Mucosa of descending colon (tissue), 3 donors: ENCODE measurements around the gene ALDOC. TPM values are rescaled to one million over a fixed set of nuclear protein-coding genes. Genes with fewer than 3 reads are reported as not detected.

Experiments
- ATAC-seq: fragments of 200-7000 bp; cut with Tn5 transposase; one replicate; pipeline ENCODE4 v1.9.1; 2020; ENCODE audit warnings: mild to moderate bottlenecking, moderate library complexity
- DNase-seq, 3 donors: peaks; one replicate each; pipeline ENCODE4 v3.0.0-alpha.2; 2020
- H3K36me3 ChIP-seq: fragments of 200-600 bp; one replicate; pipeline ENCODE4 v1.8.0; 2021; ENCODE audit warnings: low read depth, mild to moderate bottlenecking
- H3K4me1 ChIP-seq: fragments of 200-600 bp; one replicate; pipeline ENCODE4 v1.8.0; 2021; ENCODE audit warnings: low read depth, mild to moderate bottlenecking
- H3K4me3 ChIP-seq: fragments of 200-600 bp; one replicate; pipeline ENCODE4 v1.8.0; 2021; ENCODE audit warnings: mild to moderate bottlenecking
- H3K9me3 ChIP-seq: fragments of 200-600 bp; one replicate; pipeline ENCODE4 v1.8.0; 2021; ENCODE audit warnings: mild to moderate bottlenecking
- intact Hi-C, 2 donors: fragments of 100-400 bp; cut with DNase I in 1 of 2; cut with micrococcal nuclease in 1 of 2; formaldehyde crosslinking; loops; one replicate each; pipeline versions ENCODE4 v1.11.0 to v1.11.1; 2022; cut with DNase I, micrococcal nuclease
- total RNA-seq, 3 donors: library from RNA; stranded (reverse); fragmentation: NEBNext Ultra II Directional in 2 of 3; extraction: Animal tissue kit (Norgen Biotek cat#: 25700) in 2 of 3; gene quantifications; one replicate each; pipeline versions ENCODE4 v1.2.1 to v1.2.4, GENCODE V29; 2021 to 2023
- TF ChIP-seq, protein P1 (sequence below): fragments of 200-600 bp; IDR thresholded peaks from one replicate; pipeline ENCODE4 v1.8.0; 2022; ENCODE audit warnings: antibody characterized with exemption, mild to moderate bottlenecking
- donor health status: DM: no; HTN: no; CAD: no; lungs with moderate emphysema.
- donor health status: DM: no; HTN: no; CAD: no.
- donor health status: DM: no; HTN: yes; CAD: no.

ALDOC gene
- total RNA-seq, 3 donors from 2014 or later: 15.3 to 25.4 (median 19.7) TPM

DNA sequence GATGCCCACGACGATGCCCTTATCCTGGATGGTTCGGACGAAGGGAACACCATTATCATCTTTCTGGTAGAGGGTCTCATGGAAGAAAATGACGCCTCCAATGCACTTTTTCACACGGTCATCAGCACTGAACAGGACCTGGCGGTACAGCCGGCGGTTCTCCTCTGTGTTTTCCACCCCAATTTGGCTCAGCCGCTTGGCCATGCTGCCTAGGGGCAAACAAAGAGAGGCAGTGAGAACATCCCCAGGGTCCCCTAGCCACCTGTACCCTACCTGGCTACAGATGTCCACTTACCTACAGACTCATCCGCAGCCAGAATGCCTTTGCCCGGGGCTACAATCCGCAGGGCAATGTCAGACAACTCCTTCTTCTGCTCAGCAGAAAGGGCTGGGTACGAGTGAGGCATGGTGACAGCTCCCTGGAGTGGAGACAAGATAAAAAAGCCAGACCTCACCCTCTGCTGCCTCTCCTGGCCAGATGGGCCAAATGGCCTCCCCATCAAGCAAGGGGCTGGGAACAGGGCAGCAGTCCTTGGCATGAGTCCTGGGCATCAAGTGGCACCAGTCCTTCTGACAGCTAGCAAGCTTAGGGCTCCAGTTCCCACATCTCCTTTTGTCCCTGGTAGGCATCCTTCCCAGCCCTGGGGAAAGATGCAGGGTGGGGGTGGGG is 1.4 kb downstream of the ALDOC start:
- TF ChIP-seq, protein P1, sequence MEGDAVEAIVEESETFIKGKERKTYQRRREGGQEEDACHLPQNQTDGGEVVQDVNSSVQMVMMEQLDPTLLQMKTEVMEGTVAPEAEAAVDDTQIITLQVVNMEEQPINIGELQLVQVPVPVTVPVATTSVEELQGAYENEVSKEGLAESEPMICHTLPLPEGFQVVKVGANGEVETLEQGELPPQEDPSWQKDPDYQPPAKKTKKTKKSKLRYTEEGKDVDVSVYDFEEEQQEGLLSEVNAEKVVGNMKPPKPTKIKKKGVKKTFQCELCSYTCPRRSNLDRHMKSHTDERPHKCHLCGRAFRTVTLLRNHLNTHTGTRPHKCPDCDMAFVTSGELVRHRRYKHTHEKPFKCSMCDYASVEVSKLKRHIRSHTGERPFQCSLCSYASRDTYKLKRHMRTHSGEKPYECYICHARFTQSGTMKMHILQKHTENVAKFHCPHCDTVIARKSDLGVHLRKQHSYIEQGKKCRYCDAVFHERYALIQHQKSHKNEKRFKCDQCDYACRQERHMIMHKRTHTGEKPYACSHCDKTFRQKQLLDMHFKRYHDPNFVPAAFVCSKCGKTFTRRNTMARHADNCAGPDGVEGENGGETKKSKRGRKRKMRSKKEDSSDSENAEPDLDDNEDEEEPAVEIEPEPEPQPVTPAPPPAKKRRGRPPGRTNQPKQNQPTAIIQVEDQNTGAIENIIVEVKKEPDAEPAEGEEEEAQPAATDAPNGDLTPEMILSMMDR: no peak
- Histone ChIP-seq H3K9me3 (no peaks in the 10 kb centered on the region), H3K4me3 (no peak overlapping the region), H3K4me1 (peaks cover 16% of the 10 kb centered on the region), H3K36me3 (no peaks in the 10 kb centered on the region)
- DNase-seq (no peak), ATAC-seq (no peak)
- intact Hi-C loops: no loop called here

DNA sequence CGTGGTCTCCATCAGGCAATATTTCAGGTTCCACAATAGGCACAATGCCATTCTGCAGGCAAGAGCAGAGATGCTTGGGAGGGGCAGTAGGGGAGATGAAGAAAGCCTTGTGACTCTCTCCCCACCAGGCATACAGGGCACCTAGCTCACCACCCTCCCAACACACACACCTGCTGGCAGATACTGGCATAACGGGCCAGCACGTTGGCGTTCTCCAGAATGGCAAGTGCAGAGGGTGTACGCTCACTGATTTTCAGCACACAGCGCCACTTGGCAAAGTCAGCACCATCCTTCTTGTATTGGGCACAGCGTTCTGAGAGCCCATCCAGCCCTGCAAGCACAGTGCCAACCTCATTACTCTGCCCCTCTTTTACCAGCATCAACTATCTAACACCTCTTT is 2.2 kb downstream of the ALDOC start:
- no peaks in the 10 kb centered on the region for H3K9me3 ChIP-seq
- DNase-seq (no peak), ATAC-seq (no peak)
- no peaks in the 10 kb centered on the region for H3K36me3 ChIP-seq
- intact Hi-C loops: no loop called here
- H3K4me3 ChIP-seq: no peak overlapping the region
- H3K4me1 ChIP-seq: peaks cover 23% of the 10 kb centered on the region
- TF ChIP-seq, protein P1: no peak

DNA sequence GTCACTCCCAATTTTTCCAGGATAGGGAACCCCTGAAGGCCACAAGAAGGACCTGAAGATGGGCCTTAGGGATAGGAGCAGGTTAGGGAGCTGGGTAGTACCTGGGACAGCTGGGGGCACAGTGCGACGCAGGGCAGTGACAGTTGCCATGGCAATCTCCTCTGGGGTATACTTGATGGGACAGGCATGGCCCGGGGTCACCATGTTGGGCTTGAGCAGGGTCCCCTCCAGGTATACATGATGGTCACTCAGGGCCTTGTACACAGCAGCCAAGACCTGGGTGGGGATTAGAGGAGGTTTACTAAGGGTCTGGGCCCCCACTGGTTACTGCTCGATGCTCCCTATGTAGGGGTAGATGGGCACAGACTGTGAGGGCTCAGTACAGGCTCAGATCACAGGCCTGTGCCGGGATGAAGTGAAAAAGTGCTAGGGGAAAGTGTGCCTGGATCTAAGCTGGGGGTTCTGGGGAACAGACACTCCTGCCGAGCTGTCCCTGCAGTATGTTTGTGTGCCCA is 2.7 kb downstream of the ALDOC start:
- TF ChIP-seq, protein P1: no peak
- DNase-seq (no peak), ATAC-seq (no peak)
- intact Hi-C loops: no loop called here
- no peaks in the 10 kb centered on the region for H3K9me3 ChIP-seq
- no peaks in the 10 kb centered on the region for H3K36me3 ChIP-seq
- peaks cover 25% of the 10 kb centered on the region for H3K4me1 ChIP-seq
- no peak overlapping the region for H3K4me3 ChIP-seq

DNA sequence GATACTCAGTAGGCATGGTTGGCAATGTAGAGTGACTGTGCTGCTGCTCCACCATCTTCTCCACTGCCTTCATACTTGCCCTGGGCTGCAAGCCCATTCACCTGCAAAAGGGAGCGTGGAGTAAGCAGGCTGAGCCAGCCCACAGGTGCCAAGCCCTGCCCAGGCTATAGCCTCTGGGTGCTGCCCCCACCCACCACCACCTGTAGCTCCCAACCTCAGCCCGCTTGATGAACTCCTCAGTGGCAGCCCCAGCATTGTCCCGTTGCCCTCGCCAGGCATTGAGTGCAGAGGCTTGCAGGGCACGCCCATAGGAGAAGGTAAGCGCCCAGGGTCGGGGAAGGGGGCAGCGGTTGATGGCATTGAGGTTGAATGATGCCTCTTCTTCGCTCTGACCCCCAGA is 3.2 kb downstream of the ALDOC start:
- H3K9me3 ChIP-seq: no peaks in the 10 kb centered on the region
- ATAC-seq (no peak), DNase-seq (peak in 1 of 3 donors; percentile 7)
- TF ChIP-seq, protein P1: no peak
- no peak overlapping the region for H3K4me3 ChIP-seq
- peaks cover 25% of the 10 kb centered on the region for H3K4me1 ChIP-seq
- no peaks in the 10 kb centered on the region for H3K36me3 ChIP-seq
- intact Hi-C loops: no loop called here

DNA sequence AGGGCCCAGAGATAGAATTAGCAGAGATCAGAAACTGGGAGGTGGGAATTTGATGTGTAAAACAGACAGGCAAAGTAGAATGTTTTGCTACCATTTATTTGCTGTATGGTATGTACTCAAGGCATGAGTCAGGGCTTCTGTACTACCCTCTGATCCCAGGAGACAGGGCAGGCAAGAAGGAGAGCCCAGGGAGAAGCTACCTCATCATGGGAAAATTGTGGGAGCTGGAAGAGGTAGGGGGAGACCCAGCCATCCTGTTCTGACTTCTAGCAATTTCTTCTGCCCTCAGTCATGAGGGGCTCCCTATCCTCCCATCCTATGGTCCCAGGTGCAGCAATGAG is 3.7 kb downstream of the ALDOC start:
- Histone ChIP-seq H3K9me3 (no peaks in the 10 kb centered on the region), H3K4me1 (peaks cover 25% of the 10 kb centered on the region), H3K36me3 (no peaks in the 10 kb centered on the region), H3K4me3 (no peak overlapping the region)
- no peak for DNase-seq
- intact Hi-C loops: no loop called here
- TF ChIP-seq, protein P1: no peak
- ATAC-seq: no peak
